ENCODE data around the gene MTHFD1L.
A peak's percentile ranks its signal among the peaks of the same experiment; 100 is the strongest.

MTHFD1L gene

GRCh38 chr6:151136141-151136755, 270.7 kb downstream of the MTHFD1L start:
- H3K27me3 ChIP-seq (ENCODE audit: insufficient read depth, low read length), result no peaks in the 10 kb centered on the region
- no peak overlapping the region for H3K27ac ChIP-seq (ENCODE audit: low read depth, low read length)
- peak overlapping the region; percentile 32 for H2AFZ ChIP-seq (ENCODE audit: low read length, unreplicated experiment)
- peaks cover 2% of the 10 kb centered on the region for H3K4me1 ChIP-seq (ENCODE audit: control insufficient read depth, insufficient read depth, low read length, unreplicated experiment)
- H3K36me3 ChIP-seq (ENCODE audit: insufficient read depth, low read length), result no peaks in the 10 kb centered on the region
- H3K79me2 ChIP-seq (ENCODE audit: control insufficient read depth, insufficient read depth, low read length, unreplicated experiment), result no peaks in the 10 kb centered on the region
- no peak overlapping the region for H3K4me3 ChIP-seq (ENCODE audit: low read depth, low read length)

GRCh38 chr6:151137542-151137941, 272.0 kb downstream of the MTHFD1L start:
- no peaks in the 10 kb centered on the region for H3K36me3 ChIP-seq (ENCODE audit: insufficient read depth, low read length)
- no peak overlapping the region for H2AFZ ChIP-seq (ENCODE audit: low read length, unreplicated experiment)
- no peaks in the 10 kb centered on the region for H3K79me2 ChIP-seq (ENCODE audit: control insufficient read depth, insufficient read depth, low read length, unreplicated experiment)
- H3K4me1 ChIP-seq (ENCODE audit: control insufficient read depth, insufficient read depth, low read length, unreplicated experiment), result peaks cover 8% of the 10 kb centered on the region
- no peak overlapping the region for H3K27ac ChIP-seq (ENCODE audit: low read depth, low read length)
- no peak overlapping the region for H3K4me3 ChIP-seq (ENCODE audit: low read depth, low read length)
- H3K27me3 ChIP-seq (ENCODE audit: insufficient read depth, low read length), result no peaks in the 10 kb centered on the region

GRCh38 chr6:151139524-151139923, 274.0 kb downstream of the MTHFD1L start:
- Histone ChIP-seq H3K4me3 (ENCODE audit: low read depth, low read length) (no peak overlapping the region), H3K27me3 (ENCODE audit: insufficient read depth, low read length) (no peaks in the 10 kb centered on the region), H3K27ac (ENCODE audit: low read depth, low read length) (no peak overlapping the region), H3K36me3 (ENCODE audit: insufficient read depth, low read length) (no peaks in the 10 kb centered on the region), H3K4me1 (ENCODE audit: control insufficient read depth, insufficient read depth, low read length, unreplicated experiment) (peaks cover 13% of the 10 kb centered on the region), H3K79me2 (ENCODE audit: control insufficient read depth, insufficient read depth, low read length, unreplicated experiment) (no peaks in the 10 kb centered on the region), H2AFZ (ENCODE audit: low read length, unreplicated experiment) (no peak overlapping the region)

GRCh38 chr6:151140767-151141166, 275.3 kb downstream of the MTHFD1L start:
- H2AFZ ChIP-seq (ENCODE audit: low read length, unreplicated experiment), result no peak overlapping the region
- no peaks in the 10 kb centered on the region for H3K36me3 ChIP-seq (ENCODE audit: insufficient read depth, low read length)
- H3K4me1 ChIP-seq (ENCODE audit: control insufficient read depth, insufficient read depth, low read length, unreplicated experiment), result peaks cover 13% of the 10 kb centered on the region
- no peak overlapping the region for H3K4me3 ChIP-seq (ENCODE audit: low read depth, low read length)
- no peaks in the 10 kb centered on the region for H3K79me2 ChIP-seq (ENCODE audit: control insufficient read depth, insufficient read depth, low read length, unreplicated experiment)
- H3K27ac ChIP-seq (ENCODE audit: low read depth, low read length), result no peak overlapping the region
- no peaks in the 10 kb centered on the region for H3K27me3 ChIP-seq (ENCODE audit: insufficient read depth, low read length)

- H2AFZ ChIP-seq (ENCODE audit: low read length, unreplicated experiment), result peak overlapping the region; percentile 25
- H3K4me3 ChIP-seq (ENCODE audit: low read depth, low read length), result no peak overlapping the region
- no peaks in the 10 kb centered on the region for H3K27me3 ChIP-seq (ENCODE audit: insufficient read depth, low read length)
- no peaks in the 10 kb centered on the region for H3K36me3 ChIP-seq (ENCODE audit: insufficient read depth, low read length)
- peaks cover 11% of the 10 kb centered on the region for H3K4me1 ChIP-seq (ENCODE audit: control insufficient read depth, insufficient read depth, low read length, unreplicated experiment)
- no peaks in the 10 kb centered on the region for H3K79me2 ChIP-seq (ENCODE audit: control insufficient read depth, insufficient read depth, low read length, unreplicated experiment)
- H3K27ac ChIP-seq (ENCODE audit: low read depth, low read length), result no peak overlapping the region
Observed at GRCh38 chr6:151141685-151142084, 276.2 kb downstream of the MTHFD1L start.

- Histone ChIP-seq H3K27ac (ENCODE audit: low read depth, low read length) (no peak overlapping the region), H2AFZ (ENCODE audit: low read length, unreplicated experiment) (no peak overlapping the region)
Observed at GRCh38 chr6:151142676-151143075, 277.2 kb downstream of the MTHFD1L start.

GRCh38 chr6:151143337-151143736, 277.8 kb downstream of the MTHFD1L start:
- Histone ChIP-seq H2AFZ (ENCODE audit: low read length, unreplicated experiment) (no peak overlapping the region), H3K79me2 (ENCODE audit: control insufficient read depth, insufficient read depth, low read length, unreplicated experiment) (no peaks in the 10 kb centered on the region), H3K27me3 (ENCODE audit: insufficient read depth, low read length) (no peaks in the 10 kb centered on the region), H3K4me1 (ENCODE audit: control insufficient read depth, insufficient read depth, low read length, unreplicated experiment) (peaks cover 11% of the 10 kb centered on the region), H3K36me3 (ENCODE audit: insufficient read depth, low read length) (no peaks in the 10 kb centered on the region), H3K27ac (ENCODE audit: low read depth, low read length) (no peak overlapping the region), H3K4me3 (ENCODE audit: low read depth, low read length) (no peak overlapping the region)

More at GRCh38 chr6:151142676-151143075, 277.2 kb downstream of the MTHFD1L start:
- no peaks in the 10 kb centered on the region for H3K79me2 ChIP-seq (ENCODE audit: control insufficient read depth, insufficient read depth, low read length, unreplicated experiment)
- H3K36me3 ChIP-seq (ENCODE audit: insufficient read depth, low read length), result no peaks in the 10 kb centered on the region
- no peak overlapping the region for H3K4me3 ChIP-seq (ENCODE audit: low read depth, low read length)
- no peaks in the 10 kb centered on the region for H3K27me3 ChIP-seq (ENCODE audit: insufficient read depth, low read length)
- H3K4me1 ChIP-seq (ENCODE audit: control insufficient read depth, insufficient read depth, low read length, unreplicated experiment), result peaks cover 11% of the 10 kb centered on the region

GRCh38 chr6:151143806-151144205, 278.3 kb downstream of the MTHFD1L start:
- H3K27me3 ChIP-seq (ENCODE audit: insufficient read depth, low read length), result no peaks in the 10 kb centered on the region
- H3K4me1 ChIP-seq (ENCODE audit: control insufficient read depth, insufficient read depth, low read length, unreplicated experiment), result peaks cover 11% of the 10 kb centered on the region
- no peak overlapping the region for H3K27ac ChIP-seq (ENCODE audit: low read depth, low read length)
- H3K36me3 ChIP-seq (ENCODE audit: insufficient read depth, low read length), result no peaks in the 10 kb centered on the region
- H2AFZ ChIP-seq (ENCODE audit: low read length, unreplicated experiment), result peak overlapping the region; percentile 14
- no peak overlapping the region for H3K4me3 ChIP-seq (ENCODE audit: low read depth, low read length)
- no peaks in the 10 kb centered on the region for H3K79me2 ChIP-seq (ENCODE audit: control insufficient read depth, insufficient read depth, low read length, unreplicated experiment)

- Histone ChIP-seq H3K27ac (ENCODE audit: low read depth, low read length) (no peak overlapping the region), H3K27me3 (ENCODE audit: insufficient read depth, low read length) (no peaks in the 10 kb centered on the region), H3K4me3 (ENCODE audit: low read depth, low read length) (no peak overlapping the region), H3K36me3 (ENCODE audit: insufficient read depth, low read length) (no peaks in the 10 kb centered on the region), H2AFZ (ENCODE audit: low read length, unreplicated experiment) (no peak overlapping the region), H3K4me1 (ENCODE audit: control insufficient read depth, insufficient read depth, low read length, unreplicated experiment) (peaks cover 5% of the 10 kb centered on the region), H3K79me2 (ENCODE audit: control insufficient read depth, insufficient read depth, low read length, unreplicated experiment) (no peaks in the 10 kb centered on the region)
Observed at GRCh38 chr6:151147118-151147832, 281.8 kb downstream of the MTHFD1L start.

GRCh38 chr6:151148111-151148510, 282.6 kb downstream of the MTHFD1L start:
- H3K36me3 ChIP-seq (ENCODE audit: insufficient read depth, low read length), result no peaks in the 10 kb centered on the region
- no peak overlapping the region for H2AFZ ChIP-seq (ENCODE audit: low read length, unreplicated experiment)
- H3K27ac ChIP-seq (ENCODE audit: low read depth, low read length), result no peak overlapping the region
- H3K4me1 ChIP-seq (ENCODE audit: control insufficient read depth, insufficient read depth, low read length, unreplicated experiment), result peaks cover 5% of the 10 kb centered on the region
- no peaks in the 10 kb centered on the region for H3K79me2 ChIP-seq (ENCODE audit: control insufficient read depth, insufficient read depth, low read length, unreplicated experiment)
- no peaks in the 10 kb centered on the region for H3K27me3 ChIP-seq (ENCODE audit: insufficient read depth, low read length)
- no peak overlapping the region for H3K4me3 ChIP-seq (ENCODE audit: low read depth, low read length)

- H3K79me2 ChIP-seq (ENCODE audit: control insufficient read depth, insufficient read depth, low read length, unreplicated experiment), result no peaks in the 10 kb centered on the region
- no peak overlapping the region for H3K4me3 ChIP-seq (ENCODE audit: low read depth, low read length)
- no peaks in the 10 kb centered on the region for H3K27me3 ChIP-seq (ENCODE audit: insufficient read depth, low read length)
- no peaks in the 10 kb centered on the region for H3K4me1 ChIP-seq (ENCODE audit: control insufficient read depth, insufficient read depth, low read length, unreplicated experiment)
- no peak overlapping the region for H3K27ac ChIP-seq (ENCODE audit: low read depth, low read length)
- H2AFZ ChIP-seq (ENCODE audit: low read length, unreplicated experiment), result no peak overlapping the region
- no peaks in the 10 kb centered on the region for H3K36me3 ChIP-seq (ENCODE audit: insufficient read depth, low read length)
Observed at GRCh38 chr6:151149793-151150192, 284.3 kb downstream of the MTHFD1L start.

Measured in ACC112 (cell line).